Effector memory CD4-positive, alpha-beta T cell (primary cell): Measurements from ENCODE around the gene CTNND2.

Experiments
- DNase-seq, 3 donors: peaks; one replicate each; pipeline ENCODE4 v3.0.0-alpha.2; 2020
- H3K27ac ChIP-seq: 2 replicates; pipeline ENCODE4 v1.7.0; 2013; ENCODE audit warnings: mild to moderate bottlenecking, low read length, moderate library complexity; ENCODE audit not compliant: insufficient read depth, poor library complexity, severe bottlenecking
- H3K27me3 ChIP-seq: replicated peaks from 2 replicates; pipeline ENCODE4 v1.7.0; 2013; ENCODE audit warnings: mild to moderate bottlenecking, low read length; ENCODE audit not compliant: insufficient read depth, control insufficient read depth, poor library complexity, severe bottlenecking
- H3K36me3 ChIP-seq: 2 replicates; pipeline ENCODE4 v1.7.0; 2013; ENCODE audit warnings: mild to moderate bottlenecking, low read length, moderate library complexity; ENCODE audit not compliant: control insufficient read depth, insufficient read depth
- H3K4me1 ChIP-seq: 2 replicates; pipeline ENCODE4 v1.7.0; 2013; ENCODE audit warnings: low read length, mild to moderate bottlenecking; ENCODE audit not compliant: control insufficient read depth, insufficient read depth, poor library complexity, severe bottlenecking
- H3K4me3 ChIP-seq: 2 replicates; pipeline ENCODE4 v1.7.0; 2013; ENCODE audit warnings: low read length, low read depth, mild to moderate bottlenecking; ENCODE audit not compliant: insufficient read depth, poor library complexity, severe bottlenecking
- H3K9me3 ChIP-seq: 2 replicates; pipeline ENCODE4 v1.7.0; 2013; ENCODE audit warnings: mild to moderate bottlenecking, low read length, moderate library complexity; ENCODE audit not compliant: control insufficient read depth

The CTNND2 gene

GRCh38 chr5:11905206-11905605 is 960 bp upstream of the CTNND2 start:
- Histone ChIP-seq H3K27ac (no peak overlapping the region), H3K27me3 (no peaks in the 10 kb centered on the region), H3K4me3 (no peak overlapping the region), H3K36me3 (no peaks in the 10 kb centered on the region), H3K4me1 (no peaks in the 10 kb centered on the region), H3K9me3 (no peaks in the 10 kb centered on the region)
- no peak for DNase-seq

GRCh38 chr5:11903614-11904264 is 507 bp downstream of the CTNND2 start:
- H3K27ac ChIP-seq: no peak overlapping the region
- no peaks in the 10 kb centered on the region for H3K27me3 ChIP-seq
- H3K4me3 ChIP-seq: no peak overlapping the region
- H3K36me3 ChIP-seq: no peaks in the 10 kb centered on the region
- no peaks in the 10 kb centered on the region for H3K9me3 ChIP-seq
- DNase-seq: no peak
- H3K4me1 ChIP-seq: no peaks in the 10 kb centered on the region

- no peaks in the 10 kb centered on the region for H3K9me3 ChIP-seq
- no peak overlapping the region for H3K27ac ChIP-seq
- peak in 1 of 3 donors; percentile 9 for DNase-seq
- H3K4me1 ChIP-seq: no peaks in the 10 kb centered on the region
- no peaks in the 10 kb centered on the region for H3K27me3 ChIP-seq
- no peaks in the 10 kb centered on the region for H3K36me3 ChIP-seq
- H3K4me3 ChIP-seq: no peak overlapping the region
Observed at GRCh38 chr5:11903121-11903613, 1.1 kb downstream of the CTNND2 start.

GRCh38 chr5:11902201-11902619 is 2.0 kb downstream of the CTNND2 start:
- no peak for DNase-seq
- H3K4me3 ChIP-seq: no peak overlapping the region
- H3K27ac ChIP-seq: no peak overlapping the region
- H3K27me3 ChIP-seq: no peaks in the 10 kb centered on the region
- no peaks in the 10 kb centered on the region for H3K9me3 ChIP-seq
- H3K4me1 ChIP-seq: no peaks in the 10 kb centered on the region
- no peaks in the 10 kb centered on the region for H3K36me3 ChIP-seq

- H3K4me3 ChIP-seq: no peak overlapping the region
- H3K36me3 ChIP-seq: no peaks in the 10 kb centered on the region
- no peak overlapping the region for H3K27ac ChIP-seq
- H3K27me3 ChIP-seq: no peaks in the 10 kb centered on the region
- no peak for DNase-seq
- no peaks in the 10 kb centered on the region for H3K4me1 ChIP-seq
- no peaks in the 10 kb centered on the region for H3K9me3 ChIP-seq
Observed at GRCh38 chr5:11898787-11899186, 5.5 kb downstream of the CTNND2 start.

- Histone ChIP-seq H3K27ac (no peak overlapping the region), H3K4me1 (no peaks in the 10 kb centered on the region), H3K4me3 (no peak overlapping the region), H3K27me3 (no peaks in the 10 kb centered on the region), H3K36me3 (no peaks in the 10 kb centered on the region), H3K9me3 (no peaks in the 10 kb centered on the region)
- DNase-seq: no peak
Observed at GRCh38 chr5:11897781-11898180, 6.5 kb downstream of the CTNND2 start.

- no peaks in the 10 kb centered on the region for H3K4me1 ChIP-seq
- H3K4me3 ChIP-seq: no peak overlapping the region
- no peak for DNase-seq
- H3K9me3 ChIP-seq: no peaks in the 10 kb centered on the region
- no peaks in the 10 kb centered on the region for H3K36me3 ChIP-seq
- H3K27ac ChIP-seq: no peak overlapping the region
- no peaks in the 10 kb centered on the region for H3K27me3 ChIP-seq
Observed at GRCh38 chr5:11894992-11895391, 9.3 kb downstream of the CTNND2 start.

GRCh38 chr5:11892832-11893231 is 11.4 kb downstream of the CTNND2 start:
- Histone ChIP-seq H3K27me3 (no peaks in the 10 kb centered on the region), H3K9me3 (no peaks in the 10 kb centered on the region), H3K36me3 (no peaks in the 10 kb centered on the region), H3K4me1 (no peaks in the 10 kb centered on the region), H3K4me3 (no peak overlapping the region), H3K27ac (no peak overlapping the region)
- DNase-seq: no peak

- no peaks in the 10 kb centered on the region for H3K9me3 ChIP-seq
- no peak overlapping the region for H3K27ac ChIP-seq
- H3K36me3 ChIP-seq: no peaks in the 10 kb centered on the region
- DNase-seq: no peak
- H3K4me1 ChIP-seq: no peaks in the 10 kb centered on the region
- H3K27me3 ChIP-seq: no peaks in the 10 kb centered on the region
- H3K4me3 ChIP-seq: no peak overlapping the region
Observed at GRCh38 chr5:11890777-11891176, 13.5 kb downstream of the CTNND2 start.

GRCh38 chr5:11888221-11888620 is 16.0 kb downstream of the CTNND2 start:
- DNase-seq: no peak
- Histone ChIP-seq H3K9me3 (no peaks in the 10 kb centered on the region), H3K36me3 (no peaks in the 10 kb centered on the region), H3K27ac (no peak overlapping the region), H3K4me3 (no peak overlapping the region), H3K27me3 (no peaks in the 10 kb centered on the region), H3K4me1 (no peaks in the 10 kb centered on the region)
